Retina (tissue), 1 donor: ENCODE data around the gene CHORDC1.
"Not testable (repeated sequence)": the region's sequence is repeated elsewhere in the genome, so short reads cannot be mapped to it uniquely, and the experiment has no call there.

Experiments used
- DNase-seq: peaks from one replicate; pipeline ENCODE4 v3.0.0-alpha.2; 2016

Gene CHORDC1

GRCh38 chr11:90222459-90223247 is at the start of gene CHORDC1:
TSS of gene CHORDC1 (minus strand) at chr11:90223049. CDS start at chr11:90222954, 95 bp downstream.
- DNase-seq: peak; percentile 93

- DNase-seq: no peak
Measured at GRCh38 chr11:90257158-90257525, 34.3 kb upstream of the CHORDC1 start.

GRCh38 chr11:90256404-90257157 is 33.7 kb upstream of the CHORDC1 start:
- DNase-seq: no peak

GRCh38 chr11:90254065-90254464 is 31.2 kb upstream of the CHORDC1 start:
- no peak for DNase-seq

- no peak for DNase-seq
Measured at GRCh38 chr11:90252053-90252452, 29.2 kb upstream of the CHORDC1 start.

- no peak for DNase-seq
Measured at GRCh38 chr11:90251599-90251998, 28.8 kb upstream of the CHORDC1 start.

GRCh38 chr11:90250970-90251369 is 28.1 kb upstream of the CHORDC1 start:
- DNase-seq: no peak

- no peak for DNase-seq
Measured at GRCh38 chr11:90246468-90246867, 23.6 kb upstream of the CHORDC1 start.

GRCh38 chr11:90243534-90243933 is 20.7 kb upstream of the CHORDC1 start:
- no peak for DNase-seq

- DNase-seq: no peak
Measured at GRCh38 chr11:90242894-90243416, 20.1 kb upstream of the CHORDC1 start.

GRCh38 chr11:90241414-90241813 is 18.6 kb upstream of the CHORDC1 start:
- DNase-seq: no peak

- not testable (repeated sequence) for DNase-seq
Measured at GRCh38 chr11:90239967-90240636, 17.3 kb upstream of the CHORDC1 start.

GRCh38 chr11:90237004-90237403 is 14.2 kb upstream of the CHORDC1 start:
- DNase-seq: no peak

GRCh38 chr11:90235526-90235925 is 12.7 kb upstream of the CHORDC1 start:
- no peak for DNase-seq

- DNase-seq: no peak
Measured at GRCh38 chr11:90234977-90235376, 12.1 kb upstream of the CHORDC1 start.

- no peak for DNase-seq
Measured at GRCh38 chr11:90229791-90230190, 6.9 kb upstream of the CHORDC1 start.

- no peak for DNase-seq
Measured at GRCh38 chr11:90228056-90228455, 5.2 kb upstream of the CHORDC1 start.

GRCh38 chr11:90223248-90223585 is 368 bp upstream of the CHORDC1 start:
- no peak for DNase-seq

GRCh38 chr11:90221803-90222458 is 918 bp downstream of the CHORDC1 start:
- DNase-seq: no peak

- no peak for DNase-seq
Measured at GRCh38 chr11:90220391-90220790, 2.5 kb downstream of the CHORDC1 start.

- DNase-seq: no peak
Measured at GRCh38 chr11:90219438-90219837, 3.4 kb downstream of the CHORDC1 start.

- no peak for DNase-seq
Measured at GRCh38 chr11:90218606-90219005, 4.2 kb downstream of the CHORDC1 start.

GRCh38 chr11:90216611-90217010 is 6.2 kb downstream of the CHORDC1 start:
- DNase-seq: no peak
